GM12873 (cell line): ENCODE measurements around the gene P2RY2.
A peak's percentile ranks its signal among the peaks of the same experiment; 100 is the strongest.

Experiments
- TF ChIP-seq, protein P1 (sequence below): IDR thresholded peaks from 2 replicates; pipeline ENCODE4 v1.5.1; 2012; ENCODE audit warnings: low read depth, mild to moderate bottlenecking, moderate library complexity, low read length, control low read depth; ENCODE audit not compliant: insufficient read depth; ENCODE audit errors: missing control alignments

Gene P2RY2

GRCh38 chr11:73218106-73218829 lies at the start of gene P2RY2:
Gene P2RY2, plus strand, starts transcription at chr11:73218281. Its CDS starts 15,879 bp downstream, at chr11:73234160.
- TF ChIP-seq, protein P1, sequence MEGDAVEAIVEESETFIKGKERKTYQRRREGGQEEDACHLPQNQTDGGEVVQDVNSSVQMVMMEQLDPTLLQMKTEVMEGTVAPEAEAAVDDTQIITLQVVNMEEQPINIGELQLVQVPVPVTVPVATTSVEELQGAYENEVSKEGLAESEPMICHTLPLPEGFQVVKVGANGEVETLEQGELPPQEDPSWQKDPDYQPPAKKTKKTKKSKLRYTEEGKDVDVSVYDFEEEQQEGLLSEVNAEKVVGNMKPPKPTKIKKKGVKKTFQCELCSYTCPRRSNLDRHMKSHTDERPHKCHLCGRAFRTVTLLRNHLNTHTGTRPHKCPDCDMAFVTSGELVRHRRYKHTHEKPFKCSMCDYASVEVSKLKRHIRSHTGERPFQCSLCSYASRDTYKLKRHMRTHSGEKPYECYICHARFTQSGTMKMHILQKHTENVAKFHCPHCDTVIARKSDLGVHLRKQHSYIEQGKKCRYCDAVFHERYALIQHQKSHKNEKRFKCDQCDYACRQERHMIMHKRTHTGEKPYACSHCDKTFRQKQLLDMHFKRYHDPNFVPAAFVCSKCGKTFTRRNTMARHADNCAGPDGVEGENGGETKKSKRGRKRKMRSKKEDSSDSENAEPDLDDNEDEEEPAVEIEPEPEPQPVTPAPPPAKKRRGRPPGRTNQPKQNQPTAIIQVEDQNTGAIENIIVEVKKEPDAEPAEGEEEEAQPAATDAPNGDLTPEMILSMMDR: peak; percentile 58

DNA sequence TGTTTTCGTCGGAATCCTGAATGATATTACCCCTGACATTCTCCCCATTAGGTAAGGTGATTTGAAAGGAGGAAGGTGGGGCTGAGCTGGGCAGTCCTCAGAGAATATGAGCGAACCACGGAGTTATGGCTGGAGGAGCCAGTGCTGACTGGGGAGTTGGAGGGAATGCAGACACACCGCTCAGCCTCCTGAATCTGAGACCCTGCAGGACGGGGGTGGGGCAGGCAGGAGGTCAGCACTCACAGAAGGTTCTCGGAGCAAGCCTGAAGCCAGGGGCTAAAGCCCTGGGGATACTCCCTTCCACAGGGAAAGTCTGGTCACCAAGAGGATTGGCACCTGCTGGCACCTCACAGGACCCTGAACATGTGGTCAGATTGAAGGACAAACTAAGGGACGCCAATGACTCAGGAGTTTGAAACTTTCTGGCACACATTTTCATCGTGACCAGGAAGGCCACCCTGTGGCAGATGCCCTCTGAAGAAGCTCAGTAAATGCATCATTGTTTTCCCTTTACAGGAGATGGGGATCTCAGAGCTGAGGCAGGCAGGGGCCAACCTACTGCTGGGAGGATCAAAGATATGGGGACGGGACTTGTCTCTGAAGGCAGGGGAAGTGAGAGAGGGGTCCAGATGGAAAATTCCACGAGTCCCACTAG lies 49.0 kb upstream of the P2RY2 start:
- TF ChIP-seq, protein P1: no peak

GRCh38 chr11:73170140-73170539 lies 47.9 kb upstream of the P2RY2 start:
- TF ChIP-seq, protein P1: no peak

- TF ChIP-seq, protein P1: no peak
Measured at GRCh38 chr11:73171436-73172161, 46.5 kb upstream of the P2RY2 start.

DNA sequence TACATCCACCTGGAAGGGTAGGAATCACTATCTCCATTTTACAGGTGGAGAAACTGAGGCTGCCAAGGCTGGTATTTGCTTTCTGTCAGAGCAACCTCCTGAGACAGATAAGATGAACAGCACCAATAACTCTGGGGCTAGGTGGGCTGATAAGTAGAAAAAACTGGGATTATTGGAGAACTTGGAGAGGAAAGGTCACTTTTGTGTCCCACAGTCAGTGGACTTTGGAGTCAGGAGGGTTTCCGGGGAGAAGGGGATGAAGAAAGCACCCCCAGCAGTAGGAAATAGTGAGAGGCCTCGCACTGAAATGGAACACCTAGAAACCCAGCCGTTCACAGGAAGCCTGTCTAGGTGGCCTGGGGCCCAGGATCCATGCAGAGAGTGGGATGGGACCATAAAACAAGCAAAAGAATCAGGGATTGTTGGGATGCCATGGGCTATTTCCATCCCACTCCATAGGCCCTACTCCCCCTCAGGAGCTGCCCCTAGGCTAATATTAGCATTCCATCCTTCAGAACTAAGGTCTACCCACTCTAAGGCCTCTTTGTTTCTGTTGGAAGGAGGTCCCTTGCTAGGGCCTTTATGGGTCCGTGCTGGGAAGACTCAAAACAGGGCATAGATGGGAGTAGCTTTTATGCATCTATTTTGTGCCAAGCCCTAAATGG lies 45.0 kb upstream of the P2RY2 start:
- TF ChIP-seq, protein P1: no peak

- TF ChIP-seq, protein P1: no peak
Measured at GRCh38 chr11:73173755-73174494, 44.2 kb upstream of the P2RY2 start.

- TF ChIP-seq, protein P1: no peak
Measured at GRCh38 chr11:73174495-73174791, 43.6 kb upstream of the P2RY2 start.
